ENCODE data around the gene ORC1. TPM values are rescaled to one million over a fixed set of nuclear protein-coding genes. Genes with fewer than 3 reads are reported as not detected.
"Not testable (repeated sequence)": the region's sequence is repeated elsewhere in the genome, so short reads cannot be mapped to it uniquely, and the experiment has no call there.

ORC1 gene
- total RNA-seq, 4 donors from 2014 or later = 0.26 to 4.6 (median 0.76) TPM; not detected in 1

DNA sequence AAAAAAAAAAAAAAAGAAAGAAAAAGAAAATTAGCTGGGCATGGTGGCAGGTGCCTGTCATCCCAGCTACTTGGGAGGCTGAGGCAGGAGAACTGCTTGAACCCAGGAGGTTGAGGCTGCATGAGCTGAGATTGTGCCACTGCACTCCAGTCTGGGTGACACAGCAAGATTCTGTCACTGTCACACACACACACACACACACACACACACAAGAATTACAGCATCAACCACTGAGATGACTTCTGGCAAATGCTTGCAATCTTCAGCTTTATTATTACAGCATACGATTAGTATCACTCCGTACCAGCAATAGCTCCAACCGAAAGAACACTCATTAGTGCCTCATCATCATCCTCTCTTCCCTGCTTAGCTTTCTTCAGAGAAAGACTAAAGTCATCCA is 4.6 kb downstream of the ORC1 start:
- no peak for DNase-seq
- Histone ChIP-seq H3K4me1 (peaks cover 0 to 6% of the 10 kb centered on the region in 2 donors), H3K36me3 (no peaks in the 10 kb centered on the region), H3K27ac (no peak overlapping the region), H3K4me3 (no peak overlapping the region), H3K27me3 (no peaks in the 10 kb centered on the region), H3K9me3 (no peaks in the 10 kb centered on the region)
- intact Hi-C loops (cut with DNase I; ENCODE audit: low total_unique reads) = no loop called here
- TF ChIP-seq, protein P1, sequence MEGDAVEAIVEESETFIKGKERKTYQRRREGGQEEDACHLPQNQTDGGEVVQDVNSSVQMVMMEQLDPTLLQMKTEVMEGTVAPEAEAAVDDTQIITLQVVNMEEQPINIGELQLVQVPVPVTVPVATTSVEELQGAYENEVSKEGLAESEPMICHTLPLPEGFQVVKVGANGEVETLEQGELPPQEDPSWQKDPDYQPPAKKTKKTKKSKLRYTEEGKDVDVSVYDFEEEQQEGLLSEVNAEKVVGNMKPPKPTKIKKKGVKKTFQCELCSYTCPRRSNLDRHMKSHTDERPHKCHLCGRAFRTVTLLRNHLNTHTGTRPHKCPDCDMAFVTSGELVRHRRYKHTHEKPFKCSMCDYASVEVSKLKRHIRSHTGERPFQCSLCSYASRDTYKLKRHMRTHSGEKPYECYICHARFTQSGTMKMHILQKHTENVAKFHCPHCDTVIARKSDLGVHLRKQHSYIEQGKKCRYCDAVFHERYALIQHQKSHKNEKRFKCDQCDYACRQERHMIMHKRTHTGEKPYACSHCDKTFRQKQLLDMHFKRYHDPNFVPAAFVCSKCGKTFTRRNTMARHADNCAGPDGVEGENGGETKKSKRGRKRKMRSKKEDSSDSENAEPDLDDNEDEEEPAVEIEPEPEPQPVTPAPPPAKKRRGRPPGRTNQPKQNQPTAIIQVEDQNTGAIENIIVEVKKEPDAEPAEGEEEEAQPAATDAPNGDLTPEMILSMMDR (IDR thresholded peaks at IDR 0.05) = no peak
- TF ChIP-seq POLR2A (IDR thresholded peaks at IDR 0.05) = no peak

DNA sequence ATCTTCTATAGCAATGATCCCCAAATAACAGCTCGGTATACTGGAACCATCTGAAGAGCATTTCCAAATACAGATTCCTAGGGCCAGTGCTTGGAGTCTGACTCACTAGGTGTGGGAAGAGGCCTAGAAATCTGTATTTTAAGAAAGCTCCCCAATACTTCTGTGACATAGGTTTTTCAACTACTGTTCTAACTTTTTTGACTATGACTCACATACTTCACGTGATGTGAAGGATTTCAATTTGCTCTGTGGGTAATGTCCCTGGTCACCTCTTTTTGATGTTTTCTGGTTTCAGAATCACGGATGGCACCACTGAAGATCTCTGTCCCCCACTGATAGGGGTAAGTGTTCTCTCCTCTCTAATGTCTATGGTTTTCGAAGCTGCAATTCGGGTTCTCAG is 11.0 kb downstream of the ORC1 start:
- H3K4me3 ChIP-seq = no peak overlapping the region
- H3K27ac ChIP-seq = no peak overlapping the region
- H3K9me3 ChIP-seq = no peaks in the 10 kb centered on the region
- H3K27me3 ChIP-seq = no peaks in the 10 kb centered on the region
- no peak for TF ChIP-seq POLR2A (IDR thresholded peaks at IDR 0.05)
- TF ChIP-seq, protein P1 (IDR thresholded peaks at IDR 0.05) = no peak
- intact Hi-C loops (cut with DNase I; ENCODE audit: low total_unique reads) = no loop called here
- H3K36me3 ChIP-seq = no peaks in the 10 kb centered on the region
- H3K4me1 ChIP-seq = no peaks in the 10 kb centered on the region
- DNase-seq = no peak

DNA sequence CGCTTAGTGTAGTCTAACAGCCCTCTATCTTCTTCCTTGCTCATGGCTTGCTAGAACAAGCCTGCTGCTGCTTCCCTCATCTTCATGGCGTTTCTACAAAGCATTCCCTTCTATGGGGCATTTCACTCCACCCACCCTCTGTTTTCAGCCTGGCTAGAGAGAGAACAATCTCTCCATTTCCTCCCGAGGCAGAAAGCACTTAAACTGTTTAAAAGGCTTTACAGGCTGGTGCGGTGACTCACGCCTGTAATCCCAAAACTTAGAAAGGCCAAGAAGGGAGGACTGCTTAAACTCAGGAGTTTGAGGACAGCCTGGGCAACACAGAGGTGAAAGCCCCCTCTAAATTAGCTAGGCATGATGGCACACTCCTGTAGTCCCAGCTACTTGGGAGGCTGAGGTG is 17.8 kb downstream of the ORC1 start:
- no peak for DNase-seq
- Histone ChIP-seq H3K27me3 (no peaks in the 10 kb centered on the region), H3K9me3 (no peaks in the 10 kb centered on the region), H3K4me1 (no peaks in the 10 kb centered on the region), H3K36me3 (no peaks in the 10 kb centered on the region), H3K4me3 (no peak overlapping the region), H3K27ac (no peak overlapping the region)
- intact Hi-C loops (cut with DNase I; ENCODE audit: low total_unique reads) = no loop called here
- TF ChIP-seq POLR2A (IDR thresholded peaks at IDR 0.05) = no peak

DNA sequence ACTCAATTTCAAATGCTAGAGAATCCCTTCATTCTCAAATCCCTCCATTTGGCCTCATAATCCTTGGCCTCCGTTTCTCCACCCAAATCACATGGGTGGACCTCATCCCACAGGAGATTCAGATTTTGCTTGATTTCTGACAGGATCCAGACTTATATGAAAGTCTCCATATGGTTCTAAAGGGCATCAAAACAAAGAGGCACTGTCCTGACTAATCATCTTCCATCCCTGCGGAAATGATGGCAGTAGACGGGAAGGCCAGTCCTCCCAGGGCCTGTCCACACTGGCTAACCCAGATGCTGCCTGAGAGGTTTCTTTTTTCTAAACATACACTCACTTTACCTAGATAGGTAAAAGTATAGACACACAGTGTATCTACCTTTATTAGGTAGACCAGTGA is 18.8 kb downstream of the ORC1 start:
- H3K9me3 ChIP-seq = no peaks in the 10 kb centered on the region
- H3K4me1 ChIP-seq = no peaks in the 10 kb centered on the region
- TF ChIP-seq, protein P1 (IDR thresholded peaks at IDR 0.05) = no peak
- TF ChIP-seq POLR2A (IDR thresholded peaks at IDR 0.05) = no peak

DNA sequence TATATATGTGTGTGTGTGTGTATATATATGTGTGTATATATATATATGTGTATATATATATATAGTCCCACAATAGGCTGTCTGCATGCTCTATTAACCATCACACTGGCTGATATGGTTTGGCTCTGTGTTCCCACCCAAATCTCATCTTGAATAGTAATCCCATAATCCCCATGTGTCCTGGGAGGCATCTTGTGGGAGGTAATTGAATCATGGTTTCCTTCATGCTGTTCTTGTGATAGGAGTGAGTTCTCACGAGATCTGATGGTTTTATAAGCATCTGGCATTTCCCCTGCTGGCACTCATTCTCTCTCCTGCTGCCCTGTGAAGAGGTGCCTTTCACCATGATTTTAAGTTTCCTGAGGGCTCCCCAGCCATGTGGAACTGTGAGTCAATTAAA is 34.4 kb downstream of the ORC1 start:
- H3K36me3 ChIP-seq; H3K27ac ChIP-seq; H3K27me3 ChIP-seq; H3K4me1 ChIP-seq; H3K4me3 ChIP-seq; DNase-seq; intact Hi-C loops (cut with DNase I; ENCODE audit: low total_unique reads); H3K9me3 ChIP-seq: not testable (repeated sequence)

More for the DNA sequence above, 18.8 kb downstream of the ORC1 start:
- no peak overlapping the region for H3K27ac ChIP-seq
- no peak for DNase-seq
- no peak overlapping the region for H3K4me3 ChIP-seq
- no peaks in the 10 kb centered on the region for H3K27me3 ChIP-seq
- no peaks in the 10 kb centered on the region for H3K36me3 ChIP-seq
- intact Hi-C loops (cut with DNase I; ENCODE audit: low total_unique reads) = no loop called here

DNA sequence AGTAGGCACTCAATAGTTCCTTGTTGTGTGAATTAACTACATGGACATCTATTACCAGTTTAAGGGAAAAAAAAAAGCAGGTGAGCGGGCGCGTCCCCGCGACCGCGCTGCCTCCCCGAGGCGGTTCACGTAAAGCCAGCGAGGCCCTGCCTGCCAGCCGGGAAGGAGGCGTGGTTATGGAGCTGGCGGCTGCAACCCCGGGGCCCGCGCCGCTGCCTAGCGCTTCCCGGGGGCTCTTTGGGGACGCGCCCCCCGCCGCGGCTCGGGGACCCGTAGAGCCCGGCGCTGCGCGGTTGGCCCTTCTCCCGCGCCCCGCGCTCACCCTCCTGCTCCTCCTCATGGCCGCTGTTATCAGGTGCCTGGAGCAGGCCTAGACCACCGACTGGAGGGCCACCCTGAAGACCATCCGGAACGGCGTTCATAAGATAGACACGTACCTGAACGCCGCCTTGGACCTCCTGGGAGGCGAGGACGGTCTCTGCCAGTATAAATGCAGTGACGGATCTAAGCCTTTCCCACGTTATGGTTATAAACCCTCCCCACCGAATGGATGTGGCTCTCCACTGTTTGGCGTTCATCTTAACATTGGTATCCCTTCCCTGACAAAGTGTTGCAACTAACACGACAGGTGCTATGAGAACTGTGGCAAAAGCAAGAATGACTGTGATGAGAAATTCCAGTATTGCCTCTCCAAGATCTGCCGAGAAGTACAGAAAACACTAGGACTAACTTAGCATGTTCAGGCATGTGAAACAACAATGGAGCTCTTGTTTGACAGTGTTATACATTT is 35.6 kb downstream of the ORC1 start:
- no peak for DNase-seq
- Histone ChIP-seq H3K27ac (no peak overlapping the region), H3K27me3 (no peaks in the 10 kb centered on the region), H3K36me3 (no peaks in the 10 kb centered on the region), H3K9me3 (no peaks in the 10 kb centered on the region), H3K4me1 (no peaks in the 10 kb centered on the region), H3K4me3 (peak overlapping the region; percentile 13 to 23)
- TF ChIP-seq, protein P1 (IDR thresholded peaks at IDR 0.05) = no peak
- TF ChIP-seq POLR2A (IDR thresholded peaks at IDR 0.05) = no peak
- intact Hi-C loops (cut with DNase I; ENCODE audit: low total_unique reads) = no loop called here
